HG02981 (cell line): ENCODE measurements around the gene LCE1E.

Source experiments
- ATAC-seq: cut with Tn5 transposase; IDR thresholded peaks from one replicate; pipeline ENCODE4 v1.9.1; 2021; ENCODE audit warnings: mild to moderate bottlenecking, moderate library complexity; ENCODE audit not compliant: unreplicated experiment

LCE1E gene

GRCh38 chr1:152777510-152778137, 8.4 kb upstream of the LCE1E start:
- no peak for ATAC-seq

DNA sequence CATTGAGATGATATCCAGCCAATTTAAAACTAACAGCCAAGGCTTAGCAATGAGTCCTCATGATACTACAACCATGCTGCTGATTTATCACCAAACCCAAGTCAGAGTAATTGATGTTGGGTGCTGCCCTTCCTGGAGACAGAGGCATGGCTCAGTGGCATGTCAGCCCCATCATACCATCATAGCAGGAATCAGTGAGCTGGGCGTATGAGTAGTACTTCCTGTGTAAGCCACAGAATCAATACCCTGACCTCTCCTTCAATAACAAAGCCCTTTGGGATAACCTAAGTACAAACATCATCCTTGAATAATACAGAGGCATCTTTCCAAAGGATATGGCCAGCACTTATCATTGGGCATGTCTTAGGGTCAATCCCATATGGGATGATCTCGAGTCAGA, 3.0 kb upstream of the LCE1E start:
- ATAC-seq, result no peak

- ATAC-seq, result no peak
Measured at GRCh38 chr1:152795686-152796085, 9.6 kb downstream of the LCE1E start.

DNA sequence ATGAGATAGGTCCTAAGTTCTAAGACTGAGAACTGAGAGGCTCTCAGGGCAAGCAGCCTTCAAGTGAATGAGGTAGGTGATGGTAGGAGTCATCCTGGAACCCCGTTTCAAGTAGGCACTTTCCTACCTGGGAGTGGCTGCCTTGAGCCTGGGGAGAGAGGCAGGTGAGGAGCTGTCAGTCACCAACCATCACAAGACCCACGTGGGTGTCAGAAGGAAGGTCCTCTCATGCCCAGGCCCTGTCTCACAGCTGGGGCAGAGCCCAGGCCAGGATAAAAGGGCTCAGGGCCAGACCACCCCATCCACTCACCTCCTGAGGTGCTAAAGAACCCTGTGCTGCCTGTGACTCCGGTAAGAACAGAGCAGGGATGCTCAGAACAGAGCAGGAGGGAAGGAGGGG, 10.4 kb downstream of the LCE1E start, which contains the start of gene LCE1D:
TSS of gene LCE1D (plus strand) at position 301 of the 400 bp plus-strand sequence. CDS start 1,074 bp downstream, outside the sequence.
- ATAC-seq, result no peak

GRCh38 chr1:152801333-152801732, 15.3 kb downstream of the LCE1E start:
- no peak for ATAC-seq

DNA sequence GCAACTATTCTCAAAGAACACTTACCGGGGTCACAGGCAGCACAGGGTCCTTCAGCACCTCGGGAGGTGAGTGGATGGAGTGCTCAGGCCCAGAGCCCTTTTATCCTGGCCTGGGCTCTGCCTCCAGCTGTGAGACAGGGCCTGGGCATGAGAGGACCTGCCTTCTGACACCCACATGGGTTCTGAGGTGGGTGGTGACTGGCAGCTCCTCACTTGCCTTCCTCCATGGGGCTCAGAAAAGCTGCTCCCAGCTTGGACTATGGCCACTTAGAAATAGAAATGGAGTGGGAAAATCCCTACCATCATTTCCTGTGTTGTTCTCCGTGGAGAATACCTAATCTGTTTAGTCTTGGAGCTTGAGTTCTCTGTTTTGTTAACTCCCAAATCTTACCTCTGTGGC, 20.5 kb downstream of the LCE1E start, which contains the start of gene LCE1C:
TSS of gene LCE1C (minus strand) at position 76 of the 400 bp plus-strand sequence. CDS start 1,173 bp downstream, outside the sequence.
- ATAC-seq, result no peak

GRCh38 chr1:152811050-152811449, 25.0 kb downstream of the LCE1E start:
- ATAC-seq, result no peak

DNA sequence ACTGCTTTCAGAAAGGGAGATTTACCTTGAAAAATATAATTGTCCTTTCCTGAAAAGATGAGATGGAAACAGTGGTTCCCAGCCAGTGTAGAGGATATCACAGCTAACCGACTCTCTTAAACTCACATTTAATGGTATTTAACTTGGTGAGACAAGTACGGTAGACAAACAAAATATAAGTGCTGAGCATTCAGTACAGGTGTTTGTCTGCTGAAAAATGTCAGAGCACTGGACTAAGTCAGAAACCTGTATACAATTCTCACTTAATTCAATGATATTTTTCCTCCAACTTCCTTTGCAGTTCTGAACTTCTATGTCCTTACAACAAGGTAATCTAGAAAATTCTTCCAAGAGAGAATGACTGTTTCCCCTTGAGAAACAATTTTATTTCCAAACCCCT, 25.6 kb downstream of the LCE1E start, which contains the start of gene LCE1B:
TSS of gene LCE1B (plus strand) at position 301 of the 400 bp plus-strand sequence. CDS start 476 bp downstream, outside the sequence.
- no peak for ATAC-seq

- no peak for ATAC-seq
Measured at GRCh38 chr1:152817309-152817708, 31.3 kb downstream of the LCE1E start.

DNA sequence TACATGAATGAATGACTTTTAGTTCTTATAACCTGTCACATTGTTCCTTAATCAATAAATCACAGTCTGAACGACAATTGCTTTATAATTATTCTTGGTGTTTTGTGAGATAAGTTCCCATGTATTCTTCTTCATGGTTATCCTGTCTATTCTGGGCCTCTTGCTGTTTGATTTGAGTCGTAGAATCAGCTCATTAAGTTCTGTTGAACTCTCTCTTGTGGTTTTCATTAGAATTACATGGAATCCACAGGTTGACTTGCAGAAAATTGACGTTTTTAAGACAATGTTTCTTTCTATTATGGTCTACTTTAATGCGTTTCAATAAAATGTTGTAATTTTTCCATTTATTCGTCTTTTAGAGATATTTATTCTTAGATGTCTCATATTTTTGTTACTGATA, 37.2 kb downstream of the LCE1E start:
- ATAC-seq, result no peak

- no peak for ATAC-seq
Measured at GRCh38 chr1:152824964-152825363, 38.9 kb downstream of the LCE1E start.

- ATAC-seq, result no peak
Measured at GRCh38 chr1:152827173-152827572, 41.1 kb downstream of the LCE1E start, which contains the start of gene LCE1A. Gene LCE1A (plus strand): TSS chr1:152827473. CDS start chr1:152827473, 0 bp downstream.

DNA sequence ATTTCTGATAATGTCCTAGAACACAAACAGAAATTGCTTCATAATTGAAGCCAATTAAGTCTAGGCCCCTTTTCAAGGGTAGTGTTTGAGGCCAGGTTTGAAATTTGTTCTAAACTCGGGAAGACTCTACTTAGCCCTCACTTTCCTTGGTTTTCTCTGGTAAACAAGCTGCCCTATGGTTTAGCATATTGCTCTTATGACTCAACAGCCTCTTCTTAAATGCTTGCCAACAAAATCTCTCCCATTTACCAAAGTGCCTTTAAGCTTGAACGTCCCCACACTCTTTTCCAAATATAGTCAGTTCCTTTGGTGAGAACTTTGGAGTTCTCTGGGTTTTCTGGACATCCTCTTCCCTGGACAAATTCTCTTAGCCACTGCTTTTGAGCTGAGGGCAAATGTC, 50.8 kb downstream of the LCE1E start:
- ATAC-seq, result no peak
